NCI-H526 (cell line): ENCODE results near the gene FANCL.
"Not testable (repeated sequence)": the region's sequence is repeated elsewhere in the genome, so short reads cannot be mapped to it uniquely, and the experiment has no call there.

ENCODE experiments used
- DNase-seq, 2 experiments: peaks; one replicate each; lab custom pipeline; 2025; lab: John Stamatoyannopoulos, UW

The FANCL gene

GRCh38 chr2:58206785-58207184 is 34.3 kb downstream of the FANCL start:
- no peak for DNase-seq

DNA sequence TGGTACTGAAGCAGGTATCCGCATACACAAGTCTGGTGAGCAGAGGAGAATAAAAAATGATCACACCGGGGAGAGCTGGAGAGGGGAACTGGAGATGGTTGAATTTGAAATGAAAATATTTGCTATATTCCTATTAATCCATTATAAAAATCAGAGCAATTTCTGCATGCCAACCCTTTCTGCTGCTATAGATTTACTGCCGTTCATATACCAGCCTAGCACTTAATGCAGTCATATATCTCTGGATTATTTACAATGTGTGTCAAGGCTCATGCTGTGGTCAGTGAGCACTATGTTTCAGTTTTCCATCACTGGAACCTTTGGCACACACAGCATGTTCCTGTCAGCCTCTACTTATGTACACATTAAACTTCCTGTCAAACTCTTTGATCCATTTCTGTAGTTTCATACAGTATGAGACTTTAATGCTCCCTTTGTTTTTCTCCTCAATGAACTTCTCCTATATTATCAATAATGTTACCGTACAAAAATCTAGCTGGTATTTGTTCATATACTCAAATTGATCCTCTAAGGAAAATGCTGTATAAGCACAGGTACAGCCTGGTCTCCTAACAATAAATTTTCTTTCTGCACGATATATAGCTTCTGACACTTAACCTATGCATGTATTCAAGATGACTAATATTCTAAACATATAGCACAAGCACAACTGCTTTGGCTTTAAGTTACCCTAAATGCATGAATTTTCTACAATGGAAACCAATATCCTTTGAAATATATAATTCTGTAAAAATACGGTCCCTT is 36.7 kb downstream of the FANCL start:
- no peak for DNase-seq

DNA sequence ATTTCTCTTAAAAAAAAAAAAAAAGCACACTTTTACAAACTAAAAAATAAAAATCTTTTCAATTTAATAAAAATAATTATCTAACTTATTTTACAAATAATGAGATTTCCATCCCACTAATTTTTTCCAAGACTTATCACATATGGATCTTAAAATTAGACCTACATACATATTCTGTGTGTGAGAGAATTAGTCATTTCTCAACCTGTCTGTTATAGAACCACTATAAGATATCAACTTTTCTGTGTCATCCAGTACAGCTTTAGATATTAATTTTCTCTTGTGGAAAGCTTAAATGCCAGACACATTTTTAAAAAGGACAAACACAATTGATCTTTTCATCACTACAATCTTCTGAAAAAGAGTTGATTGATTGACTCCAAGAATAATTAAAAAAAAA is 38.1 kb downstream of the FANCL start:
- no peak for DNase-seq

- no peak for DNase-seq
Observed at GRCh38 chr2:58202404-58202803, 38.7 kb downstream of the FANCL start.

GRCh38 chr2:58197894-58198293 is 43.2 kb downstream of the FANCL start:
- no peak for DNase-seq

DNA sequence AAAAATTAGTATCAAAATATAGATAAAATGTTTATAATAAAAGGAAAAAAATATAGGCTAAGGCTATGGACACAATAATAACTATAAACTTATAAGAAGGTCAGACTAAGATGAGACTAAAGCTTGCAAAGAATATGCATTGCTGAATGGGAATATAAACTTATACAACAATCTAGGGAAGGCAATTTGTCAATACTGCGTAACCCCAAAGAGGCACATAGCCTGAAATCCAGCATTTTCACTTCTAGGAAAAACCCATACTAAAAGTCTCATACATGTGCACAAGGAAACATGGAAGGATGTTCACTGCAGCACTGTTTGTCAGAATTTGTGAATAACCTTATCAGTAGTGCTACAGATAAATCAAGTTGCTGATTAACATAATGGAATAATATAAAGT is 45.5 kb downstream of the FANCL start:
- DNase-seq = no peak

GRCh38 chr2:58194458-58194857 is 46.7 kb downstream of the FANCL start:
- DNase-seq = no peak

DNA sequence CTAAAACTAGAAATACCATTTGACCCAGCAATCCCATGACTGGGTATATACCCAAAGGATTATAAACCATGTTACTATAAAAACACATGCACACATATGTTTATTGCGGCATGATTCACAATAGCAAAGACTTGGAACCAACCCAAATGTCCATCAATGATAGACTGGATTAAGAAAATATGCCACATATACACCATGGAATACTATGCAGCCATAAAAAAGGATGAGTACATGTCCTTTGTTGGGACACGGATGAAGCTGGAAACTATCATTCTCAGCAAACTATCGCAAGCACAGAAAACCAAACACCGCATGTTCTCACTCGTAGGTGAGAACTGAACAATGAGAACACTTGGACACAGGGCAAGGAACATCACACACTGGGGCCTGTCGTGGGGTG is 54.1 kb downstream of the FANCL start:
- not testable (repeated sequence) for DNase-seq

- DNase-seq = no peak
Observed at GRCh38 chr2:58186501-58186900, 54.6 kb downstream of the FANCL start.

GRCh38 chr2:58182527-58182926 is 58.6 kb downstream of the FANCL start:
- no peak for DNase-seq

- DNase-seq = no peak
Observed at GRCh38 chr2:58180635-58181034, 60.5 kb downstream of the FANCL start.

DNA sequence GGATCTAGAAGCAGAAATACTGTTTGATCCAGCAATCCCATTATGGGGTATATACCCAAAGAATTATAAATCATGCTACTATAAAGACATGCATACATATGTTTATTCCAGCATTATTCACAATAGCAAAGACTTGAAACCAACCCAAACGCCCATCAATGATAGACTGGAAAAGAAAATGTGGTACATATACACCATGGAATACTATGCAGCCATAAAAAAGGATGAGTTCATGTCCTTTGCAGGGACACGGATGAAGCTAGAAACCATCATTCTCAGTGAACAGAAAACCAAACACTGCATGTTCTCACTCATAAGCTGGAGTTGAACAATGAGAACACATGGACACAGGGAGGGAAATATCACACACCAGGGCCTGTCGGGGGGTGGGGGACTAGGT is 61.0 kb downstream of the FANCL start:
- DNase-seq = not testable (repeated sequence)

- DNase-seq = not testable (repeated sequence)
Observed at GRCh38 chr2:58177187-58177586, 63.9 kb downstream of the FANCL start.

DNA sequence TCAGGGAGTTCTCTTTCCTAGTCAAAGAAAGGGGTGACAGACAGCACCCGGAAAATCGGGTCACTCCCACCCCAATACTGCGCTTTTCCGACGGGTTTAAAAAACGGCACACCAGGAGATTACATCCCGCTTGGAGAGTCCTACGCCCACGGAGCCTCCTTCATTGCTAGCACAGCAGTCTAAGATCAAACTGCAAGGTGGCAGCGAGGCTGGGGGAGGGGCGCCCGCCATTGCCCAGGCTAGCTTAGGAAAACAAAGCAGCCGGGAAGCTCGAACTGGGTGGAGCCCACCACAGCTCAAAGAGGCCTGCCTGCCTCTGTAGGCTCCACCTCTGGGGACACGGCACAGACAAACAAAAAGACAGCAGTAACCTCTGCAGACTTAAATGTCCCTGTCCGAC is 69.3 kb downstream of the FANCL start:
- not testable (repeated sequence) for DNase-seq

DNA sequence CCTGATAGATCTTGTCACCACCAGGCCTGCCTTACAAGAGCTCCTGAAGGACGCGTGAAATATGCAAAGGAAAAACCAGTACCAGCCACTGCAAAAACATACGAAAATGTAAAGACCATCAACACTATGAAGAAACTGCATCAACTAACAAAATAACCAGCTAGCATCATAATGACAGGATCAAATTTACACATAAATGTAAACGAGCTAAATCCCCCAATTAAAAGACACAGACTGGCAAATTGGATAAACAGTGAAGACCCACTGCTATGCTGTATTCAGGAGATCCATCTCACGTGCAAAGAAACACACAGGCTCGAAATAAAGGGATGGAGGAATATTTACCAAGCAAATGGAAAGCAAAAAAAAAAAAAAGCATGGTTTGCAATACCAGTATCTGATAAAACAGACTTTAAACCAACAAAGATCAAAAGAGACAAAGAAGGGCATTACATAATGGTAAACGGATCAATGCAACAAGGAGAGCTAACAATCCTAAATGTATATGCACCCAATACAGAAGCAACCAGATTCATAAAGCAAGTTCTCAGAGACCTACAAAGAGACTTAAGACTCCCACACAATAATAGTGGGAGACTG is 70.7 kb downstream of the FANCL start:
- not testable (repeated sequence) for DNase-seq

- DNase-seq = not testable (repeated sequence)
Observed at GRCh38 chr2:58169845-58170244, 71.3 kb downstream of the FANCL start.

DNA sequence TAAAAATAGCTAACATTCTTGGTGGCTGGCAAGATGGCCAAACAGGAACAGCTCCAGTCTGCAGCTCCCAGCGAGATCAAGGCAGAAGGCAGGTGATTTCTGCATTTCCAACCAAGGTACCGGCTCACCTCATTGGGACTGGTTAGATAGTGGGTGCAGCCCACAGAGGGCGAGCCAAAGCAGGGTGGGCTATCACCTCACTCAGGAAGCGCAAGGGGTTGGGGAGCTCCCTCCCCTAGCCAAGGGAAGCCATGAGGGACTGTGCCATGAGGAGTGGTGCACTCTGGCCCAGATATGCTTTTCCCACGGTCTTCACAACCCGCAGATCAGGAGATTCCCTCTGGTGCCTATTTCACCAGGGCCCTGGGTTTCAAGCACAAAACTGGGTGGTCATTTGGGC is 73.0 kb downstream of the FANCL start:
- DNase-seq = not testable (repeated sequence)

DNA sequence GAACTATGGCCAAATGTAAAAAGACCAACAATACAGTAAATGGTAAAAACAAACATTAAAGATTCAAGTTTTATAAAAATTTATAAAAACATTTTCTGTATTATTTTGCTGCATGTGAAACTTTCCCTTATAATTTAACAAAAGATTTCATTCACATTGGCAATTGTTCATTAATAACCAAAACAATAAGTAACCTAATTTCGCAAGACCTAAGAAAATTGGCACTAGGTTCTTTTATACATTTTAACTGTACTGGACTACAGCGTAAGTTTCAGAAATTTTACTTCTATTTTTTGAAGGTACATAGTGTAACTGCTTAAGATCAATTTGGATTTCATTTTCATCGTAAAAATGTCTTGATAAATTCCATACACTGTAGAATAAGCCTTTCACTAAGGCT is 77.2 kb downstream of the FANCL start:
- no peak for DNase-seq

DNA sequence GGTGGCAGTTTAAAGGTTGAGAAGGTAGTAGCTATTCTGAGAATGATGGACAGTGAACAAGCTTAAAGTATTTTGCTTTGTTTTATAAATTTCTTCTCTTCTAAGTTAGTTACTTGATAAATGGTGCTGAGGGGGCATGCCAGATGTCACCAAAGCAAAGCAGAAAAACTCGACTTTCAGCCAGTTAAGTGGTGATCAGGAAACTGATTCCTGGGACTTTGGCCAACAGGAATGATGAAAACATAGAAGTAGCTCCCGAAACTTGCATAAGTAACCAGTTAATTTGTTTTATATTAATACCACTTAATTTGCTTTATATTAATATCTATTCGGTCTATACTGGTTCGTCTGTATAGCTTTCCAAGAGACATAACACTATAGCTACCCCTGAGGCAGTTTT is 82.6 kb downstream of the FANCL start:
- DNase-seq = no peak

DNA sequence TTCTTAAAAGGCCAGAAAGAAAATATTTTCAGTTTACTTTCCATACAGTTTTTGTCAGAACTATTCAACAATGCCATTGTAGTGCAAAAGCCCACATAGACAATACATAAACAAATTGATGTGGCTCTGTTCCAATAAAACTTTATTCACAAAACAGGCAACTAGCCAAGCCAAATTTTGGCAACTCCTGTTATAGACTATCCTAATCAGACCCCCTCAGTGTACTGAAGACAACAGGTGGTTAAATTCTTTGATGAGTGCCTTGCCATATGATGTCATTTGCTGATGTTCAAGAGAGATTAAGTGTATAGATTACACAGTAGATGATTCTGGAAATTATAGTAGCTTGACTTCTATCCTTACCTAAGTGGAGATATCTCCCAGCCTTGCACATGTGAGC is 83.4 kb downstream of the FANCL start:
- no peak for DNase-seq

DNA sequence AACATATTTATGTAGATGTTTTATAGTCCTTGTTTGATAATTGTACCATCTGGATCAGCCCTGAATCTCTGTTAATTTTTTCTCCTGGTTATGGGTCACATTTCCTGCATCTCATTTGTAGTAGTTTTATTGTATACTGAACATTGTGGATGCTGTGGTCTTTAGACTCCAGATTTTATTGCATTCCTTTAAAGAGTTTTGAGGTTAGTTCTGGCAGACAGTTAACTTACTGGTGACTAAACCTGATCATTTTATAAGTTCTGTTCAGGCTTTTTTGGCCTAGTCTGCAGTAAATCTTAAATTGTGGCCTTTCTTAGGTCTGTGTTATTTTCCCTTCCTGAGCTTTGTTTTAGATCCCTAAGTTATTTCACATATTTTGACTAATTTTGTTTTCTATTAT is 84.3 kb downstream of the FANCL start:
- no peak for DNase-seq

- no peak for DNase-seq
Observed at GRCh38 chr2:58155160-58155778, 85.9 kb downstream of the FANCL start.

DNA sequence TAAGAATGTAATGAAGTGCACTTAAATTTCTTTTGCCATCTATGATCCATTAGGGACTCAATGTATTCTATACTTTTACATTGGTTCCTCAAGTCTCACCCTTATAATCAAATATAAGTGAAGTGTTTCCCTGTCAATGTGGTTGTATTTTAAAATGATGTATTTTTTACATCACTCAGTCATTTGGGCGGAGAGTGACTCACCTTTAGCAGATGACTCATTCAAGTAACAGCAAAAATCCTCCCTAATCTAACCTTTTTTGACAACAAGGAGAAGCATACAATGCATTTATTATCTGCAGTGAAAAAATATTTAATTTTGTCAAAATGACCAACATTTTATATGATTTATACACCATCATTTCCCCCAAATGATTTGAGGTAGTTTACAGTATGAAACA is 94.4 kb downstream of the FANCL start:
- DNase-seq = no peak
